GM12891 (cell line): Measurements from ENCODE around the gene CYFIP2.

Experiments used
- DNase-seq: peaks from one replicate; pipeline ENCODE4 v3.0.0; 2011; ENCODE audit warnings: low spot score; ENCODE audit not compliant: insufficient read length
- FAIRE-seq: peaks from 2 replicates; lab custom pipeline; 2011; peaks lifted over from hg19 to GRCh38; lab: Jason Lieb, UNC
- PAX5 ChIP-seq: IDR thresholded peaks from 2 replicates; pipeline ENCODE4 v1.6.1; 2011; ENCODE audit warnings: low read length, moderate library complexity, mild to moderate bottlenecking; ENCODE audit not compliant: insufficient read depth, severe bottlenecking
- POLR2A ChIP-seq: IDR thresholded peaks from 2 replicates; pipeline ENCODE4 v1.6.1; 2011; ENCODE audit warnings: low read depth, low read length, control low read depth
- POLR2AphosphoS5 ChIP-seq: IDR thresholded peaks from 2 replicates; pipeline ENCODE4 v1.6.1; 2011; ENCODE audit warnings: low read depth, low read length, control low read depth
- POU2F2 ChIP-seq: IDR thresholded peaks from 2 replicates; pipeline ENCODE4 v1.6.1; 2011; ENCODE audit warnings: low read depth, mild to moderate bottlenecking, control low read depth, low read length, moderate library complexity
- SPI1 ChIP-seq: IDR thresholded peaks from 2 replicates; pipeline ENCODE4 v1.6.1; 2011; ENCODE audit warnings: low read depth, low read length, control low read depth
- TAF1 ChIP-seq: IDR thresholded peaks from 2 replicates; pipeline ENCODE4 v1.6.1; 2011; ENCODE audit warnings: low read depth, low read length, control low read depth

Gene CYFIP2

DNA sequence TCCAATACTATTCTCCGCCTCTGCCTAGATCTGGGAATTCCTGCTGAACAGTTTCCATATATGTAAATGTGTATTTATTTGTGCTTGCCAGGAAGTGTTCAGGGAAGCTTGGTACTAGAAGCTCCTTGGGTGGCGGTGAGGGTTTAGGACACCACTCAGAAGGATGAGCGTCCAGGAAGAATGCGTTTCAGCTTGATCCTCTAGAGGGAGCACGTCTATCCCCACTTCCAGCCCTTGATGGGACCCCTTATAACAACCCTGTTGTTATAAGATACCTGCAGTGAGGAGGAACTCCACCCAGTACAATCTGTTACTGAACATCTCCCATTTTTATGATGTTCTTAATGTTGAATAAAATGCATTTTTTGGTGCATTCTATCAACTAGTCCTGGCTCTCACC, 88.9 kb downstream of the CYFIP2 start:
- FAIRE-seq (no peak), DNase-seq (no peak)
- TF ChIP-seq PAX5 (no peak), POLR2A (no peak), TAF1 (no peak), SPI1 (no peak), POU2F2 (no peak), POLR2AphosphoS5 (no peak)

DNA sequence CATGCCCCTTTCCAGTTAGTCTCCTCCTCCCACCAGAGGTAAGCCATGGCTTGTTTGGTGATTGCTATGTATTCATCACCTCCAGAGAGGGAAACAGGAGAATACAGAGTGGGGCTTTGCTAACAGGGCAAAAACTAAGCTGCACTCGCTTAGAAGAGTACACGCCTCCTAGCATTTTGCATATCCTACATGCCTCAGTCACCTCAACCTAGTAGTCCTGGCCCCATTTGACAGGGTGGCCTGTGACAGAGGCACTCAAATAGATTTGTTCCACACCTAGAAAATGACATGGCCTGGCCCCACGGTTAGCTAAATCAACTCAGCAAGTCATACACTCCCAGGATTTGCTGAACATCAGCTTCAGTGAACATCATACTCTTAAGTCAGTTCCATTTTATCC, 90.7 kb downstream of the CYFIP2 start:
- peak; percentile 74 for FAIRE-seq
- TF ChIP-seq SPI1, result no peak
- TF ChIP-seq POLR2A, result no peak
- no peak for TF ChIP-seq POU2F2
- TF ChIP-seq PAX5, result no peak
- no peak for TF ChIP-seq TAF1
- no peak for TF ChIP-seq POLR2AphosphoS5
- DNase-seq, result no peak

DNA sequence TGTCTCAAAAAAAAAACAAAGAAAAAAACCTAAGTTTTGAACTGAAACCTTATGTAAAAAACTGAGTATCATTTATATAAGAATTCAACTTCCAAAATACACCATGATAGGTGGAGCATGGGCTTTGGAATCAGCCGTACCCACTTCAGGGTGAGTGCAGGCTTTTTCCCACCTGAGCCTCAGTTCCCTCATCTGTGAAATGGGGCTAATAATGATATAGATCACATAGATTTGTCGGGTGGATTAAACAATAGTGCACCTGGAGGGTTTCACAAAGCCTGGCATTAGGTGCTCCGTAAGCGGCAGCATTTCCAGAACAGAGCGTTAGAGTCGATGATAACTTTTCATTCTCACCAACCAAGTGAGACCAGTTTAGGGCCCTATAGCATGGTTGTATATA, 91.9 kb downstream of the CYFIP2 start:
- DNase-seq, result no peak
- FAIRE-seq, result no peak

DNA sequence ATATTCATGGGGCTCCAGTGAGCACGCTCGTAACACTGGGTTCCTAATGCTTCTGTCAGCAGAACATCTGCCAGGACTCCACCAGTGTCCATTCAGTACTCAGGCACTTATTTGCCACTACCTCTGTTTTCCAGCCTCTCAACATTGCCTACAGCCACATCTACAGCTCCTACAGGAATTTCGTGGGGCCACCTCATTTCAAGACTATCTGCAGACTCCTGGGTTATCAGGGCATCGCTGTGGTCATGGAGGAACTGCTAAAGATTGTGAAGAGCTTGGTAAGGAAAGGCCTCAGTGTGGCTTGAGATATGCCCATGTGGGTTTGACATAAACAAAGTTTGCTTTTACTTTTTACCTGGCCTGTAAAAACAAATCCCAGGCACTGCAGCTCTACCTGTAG, 92.9 kb downstream of the CYFIP2 start:
- FAIRE-seq (no peak), DNase-seq (no peak)
- no peak for TF ChIP-seq POLR2AphosphoS5
- no peak for TF ChIP-seq POLR2A
- no peak for TF ChIP-seq POU2F2
- no peak for TF ChIP-seq PAX5
- no peak for TF ChIP-seq SPI1
- TF ChIP-seq TAF1, result no peak

More for the DNA sequence above, 91.9 kb downstream of the CYFIP2 start:
- TF ChIP-seq POU2F2 (no peak), TAF1 (no peak), PAX5 (no peak)

DNA sequence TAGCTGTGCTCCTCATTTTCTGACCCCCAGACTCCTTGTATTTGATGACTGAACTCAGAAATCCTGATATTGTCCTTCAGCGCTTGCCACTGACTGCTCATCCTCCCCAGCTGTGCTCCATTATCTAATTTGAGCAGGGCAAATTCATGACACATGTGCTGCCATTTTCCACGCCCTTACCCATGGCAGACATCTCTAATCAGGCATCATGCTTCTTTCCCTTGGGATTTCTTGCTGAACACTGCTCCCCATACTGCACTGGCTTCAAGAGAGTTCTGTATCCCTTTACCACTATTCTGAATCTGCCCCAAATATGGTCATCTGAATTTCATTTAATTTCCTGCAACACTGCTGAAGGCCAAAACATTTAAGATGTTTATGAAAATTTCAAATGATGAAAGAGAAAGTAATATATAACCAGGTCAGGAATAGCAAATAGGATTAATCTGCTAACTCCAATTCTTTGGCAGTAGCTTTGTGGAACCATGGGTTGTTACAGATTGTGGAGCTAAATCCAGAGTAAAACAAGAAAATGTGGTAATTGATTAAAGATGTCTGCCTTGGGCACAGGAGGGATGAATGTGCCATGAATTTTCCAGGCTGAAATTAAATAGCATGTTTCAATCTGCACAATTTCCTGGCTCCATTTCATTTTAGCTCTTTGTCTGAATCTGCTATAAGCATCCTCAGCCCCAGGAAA, 93.6 kb downstream of the CYFIP2 start:
- FAIRE-seq, result no peak
- DNase-seq, result no peak
- TF ChIP-seq POU2F2 (no peak), SPI1 (no peak), TAF1 (no peak)

DNA sequence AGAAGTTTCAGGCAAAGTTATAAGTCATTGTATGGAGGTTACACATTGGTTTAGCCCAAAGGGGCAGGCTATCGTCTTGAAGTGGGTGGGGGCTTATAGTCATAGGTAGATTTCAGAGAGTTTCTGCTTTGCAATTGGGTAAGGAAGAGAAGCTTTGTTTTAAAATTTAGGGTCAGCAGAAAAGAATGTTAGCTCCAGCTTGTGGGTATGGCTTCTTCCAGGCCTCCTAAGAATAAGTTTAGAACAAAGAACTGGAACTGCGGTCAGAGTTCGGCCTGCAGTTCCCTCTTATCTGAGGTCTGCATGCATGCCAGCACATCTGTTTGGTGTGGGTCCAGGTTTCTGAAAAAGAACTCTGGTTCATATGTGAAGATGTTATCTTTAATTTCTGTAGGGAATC, 96.1 kb downstream of the CYFIP2 start:
- FAIRE-seq (no peak), DNase-seq (no peak)
- TF ChIP-seq POLR2A (no peak), TAF1 (no peak), PAX5 (no peak)

DNA sequence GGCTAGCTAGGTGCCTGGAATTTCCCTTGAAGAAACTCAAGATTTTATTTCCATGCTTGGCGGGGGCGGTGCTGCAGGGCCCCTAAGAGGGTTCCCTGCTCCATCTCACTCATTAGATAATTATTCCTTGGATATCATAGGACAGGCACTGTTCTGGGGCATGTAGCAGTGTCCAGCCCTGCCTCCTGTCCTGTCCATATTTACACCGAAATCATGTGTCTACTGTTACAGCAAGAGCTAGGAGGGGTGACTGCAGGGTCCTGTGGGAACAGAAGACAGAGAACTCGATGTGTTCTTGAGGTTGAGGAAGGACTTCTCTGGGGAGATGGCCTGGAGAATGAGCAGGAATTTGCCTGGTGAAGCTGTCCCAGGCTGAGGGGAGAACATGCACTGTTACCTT, 96.6 kb downstream of the CYFIP2 start:
- TF ChIP-seq SPI1 (no peak), POU2F2 (no peak), TAF1 (no peak), POLR2AphosphoS5 (no peak), PAX5 (no peak), POLR2A (no peak)
- no peak for DNase-seq
- no peak for FAIRE-seq

DNA sequence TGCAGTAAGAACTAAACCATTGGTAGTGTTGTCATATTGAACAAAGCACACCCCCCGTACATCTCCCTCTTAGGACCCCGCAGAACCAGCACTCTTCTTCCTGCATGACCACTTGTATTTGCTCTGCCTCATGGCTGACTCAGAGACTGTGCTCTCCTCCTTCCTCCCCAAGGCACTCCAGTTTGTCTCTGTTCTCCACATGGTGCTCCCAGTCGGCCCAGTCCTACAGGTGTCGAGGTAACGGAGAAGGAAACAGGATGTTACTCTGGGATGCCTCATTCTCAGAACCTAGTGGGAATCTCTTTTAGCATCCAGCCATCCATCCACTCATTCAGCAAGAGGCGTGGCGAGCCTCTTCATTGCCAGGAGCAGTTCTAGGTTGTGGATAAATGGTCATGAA, 97.1 kb downstream of the CYFIP2 start:
- FAIRE-seq, result no peak
- TF ChIP-seq PAX5 (no peak), SPI1 (no peak), POLR2A (no peak), POU2F2 (no peak), POLR2AphosphoS5 (no peak), TAF1 (no peak)

DNA sequence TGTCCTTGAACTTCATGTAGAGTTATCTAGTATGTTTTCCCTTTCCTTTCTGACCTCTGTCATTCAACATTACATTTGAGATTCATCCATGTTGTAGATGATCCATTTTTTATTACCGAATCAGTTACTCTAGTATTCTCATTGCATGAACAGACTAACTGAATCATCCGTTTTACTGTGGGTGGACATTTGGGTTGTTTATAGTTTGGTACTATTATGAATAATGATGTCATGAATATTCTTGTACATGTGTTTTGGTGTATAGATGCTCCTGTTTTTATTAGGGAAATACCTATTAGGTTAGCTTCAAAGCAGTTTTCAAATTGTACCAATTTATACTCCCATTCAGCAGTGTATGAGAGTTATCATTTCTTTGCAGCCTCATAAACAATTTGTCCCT, 99.8 kb downstream of the CYFIP2 start:
- DNase-seq (no peak), FAIRE-seq (no peak)
- no peak for TF ChIP-seq TAF1
- TF ChIP-seq SPI1, result no peak
- TF ChIP-seq POU2F2, result no peak
- no peak for TF ChIP-seq POLR2A
- no peak for TF ChIP-seq POLR2AphosphoS5
- TF ChIP-seq PAX5, result no peak

More for the DNA sequence above, 97.1 kb downstream of the CYFIP2 start:
- no peak for DNase-seq
